ENCODE measurements around the gene ADGRL3.
"Not testable (repeated sequence)": the region's sequence is repeated elsewhere in the genome, so short reads cannot be mapped to it uniquely, and the experiment has no call there.

The ADGRL3 gene

GRCh38 chr4:61356696-61357095 lies 156.6 kb downstream of the ADGRL3 start:
- no peaks in the 10 kb centered on the region for H3F3A ChIP-seq (ENCODE audit: insufficient read depth)
- H2AFZ ChIP-seq (ENCODE audit: low read depth, low read length, severe bottlenecking): no peak overlapping the region
- no peak overlapping the region for H3K9ac ChIP-seq (ENCODE audit: low read length)
- no peak overlapping the region for H3K27ac ChIP-seq (ENCODE audit: low read depth, low read length)
- no peaks in the 10 kb centered on the region for H3K36me3 ChIP-seq (ENCODE audit: low read length)
- H4K20me1 ChIP-seq (ENCODE audit: low read depth, low read length): no peaks in the 10 kb centered on the region
- H3K4me3 ChIP-seq (ENCODE audit: insufficient read depth, low read length, poor library complexity, severe bottlenecking): no peak overlapping the region
- no peak for TF ChIP-seq EZH2phosphoT487 (conservative IDR thresholded peaks at IDR 0.05; ENCODE audit: low read length)
- TF ChIP-seq CTCF (IDR thresholded peaks at IDR 0.05; ENCODE audit: insufficient read depth, low read length, poor library complexity, severe bottlenecking): no peak
- no peaks in the 10 kb centered on the region for H3K27me3 ChIP-seq (ENCODE audit: low read length)
- H3K9me3 ChIP-seq (ENCODE audit: insufficient read depth, low read length): no peaks in the 10 kb centered on the region
- H3K79me2 ChIP-seq (ENCODE audit: insufficient read depth, low read length): no peaks in the 10 kb centered on the region
- H3K4me2 ChIP-seq (ENCODE audit: low read depth, low read length, poor library complexity, severe bottlenecking): no peak overlapping the region
- H3K9me2 ChIP-seq (replicated peaks; ENCODE audit: insufficient read depth, low read length): no peaks in the 10 kb centered on the region

- Histone ChIP-seq H3K27ac (ENCODE audit: low read depth, low read length) (no peak overlapping the region), H3F3A (ENCODE audit: insufficient read depth) (no peaks in the 10 kb centered on the region), H2AFZ (ENCODE audit: low read depth, low read length, severe bottlenecking) (no peak overlapping the region), H3K79me2 (ENCODE audit: insufficient read depth, low read length) (no peaks in the 10 kb centered on the region), H4K20me1 (ENCODE audit: low read depth, low read length) (no peaks in the 10 kb centered on the region), H3K36me3 (ENCODE audit: low read length) (no peaks in the 10 kb centered on the region), H3K9ac (ENCODE audit: low read length) (no peak overlapping the region), H3K4me3 (ENCODE audit: insufficient read depth, low read length, poor library complexity, severe bottlenecking) (no peak overlapping the region), H3K27me3 (ENCODE audit: low read length) (no peaks in the 10 kb centered on the region), H3K9me3 (ENCODE audit: insufficient read depth, low read length) (no peaks in the 10 kb centered on the region), H3K4me2 (ENCODE audit: low read depth, low read length, poor library complexity, severe bottlenecking) (no peak overlapping the region), H3K9me2 (replicated peaks; ENCODE audit: insufficient read depth, low read length) (no peaks in the 10 kb centered on the region)
- TF ChIP-seq CTCF (IDR thresholded peaks at IDR 0.05; ENCODE audit: insufficient read depth, low read length, poor library complexity, severe bottlenecking) (no peak), EZH2phosphoT487 (conservative IDR thresholded peaks at IDR 0.05; ENCODE audit: low read length) (no peak)
These were observed 159.2 kb downstream of the ADGRL3 start for GRCh38 chr4:61359301-61359700.

- H3K79me2 ChIP-seq (ENCODE audit: insufficient read depth, low read length); H3K9ac ChIP-seq (ENCODE audit: low read length); H4K20me1 ChIP-seq (ENCODE audit: low read depth, low read length); H3K9me3 ChIP-seq (ENCODE audit: insufficient read depth, low read length); H3K4me3 ChIP-seq (ENCODE audit: insufficient read depth, low read length, poor library complexity, severe bottlenecking); H3F3A ChIP-seq (ENCODE audit: insufficient read depth); H3K9me2 ChIP-seq (replicated peaks; ENCODE audit: insufficient read depth, low read length); H3K4me2 ChIP-seq (ENCODE audit: low read depth, low read length, poor library complexity, severe bottlenecking); H2AFZ ChIP-seq (ENCODE audit: low read depth, low read length, severe bottlenecking); H3K27ac ChIP-seq (ENCODE audit: low read depth, low read length); H3K27me3 ChIP-seq (ENCODE audit: low read length); H3K36me3 ChIP-seq (ENCODE audit: low read length): not testable (repeated sequence)
These were observed 172.7 kb downstream of the ADGRL3 start for GRCh38 chr4:61372817-61373216.

- no peak overlapping the region for H3K9ac ChIP-seq (ENCODE audit: low read length)
- H3K27ac ChIP-seq (ENCODE audit: low read depth, low read length): no peak overlapping the region
- no peaks in the 10 kb centered on the region for H3K79me2 ChIP-seq (ENCODE audit: insufficient read depth, low read length)
- H3F3A ChIP-seq (ENCODE audit: insufficient read depth): no peaks in the 10 kb centered on the region
- H3K27me3 ChIP-seq (ENCODE audit: low read length): no peaks in the 10 kb centered on the region
- no peak overlapping the region for H3K4me2 ChIP-seq (ENCODE audit: low read depth, low read length, poor library complexity, severe bottlenecking)
- H2AFZ ChIP-seq (ENCODE audit: low read depth, low read length, severe bottlenecking): no peak overlapping the region
- H3K9me2 ChIP-seq (replicated peaks; ENCODE audit: insufficient read depth, low read length): no peaks in the 10 kb centered on the region
- no peak overlapping the region for H3K4me3 ChIP-seq (ENCODE audit: insufficient read depth, low read length, poor library complexity, severe bottlenecking)
- H4K20me1 ChIP-seq (ENCODE audit: low read depth, low read length): no peaks in the 10 kb centered on the region
- no peaks in the 10 kb centered on the region for H3K9me3 ChIP-seq (ENCODE audit: insufficient read depth, low read length)
- no peak for TF ChIP-seq EZH2phosphoT487 (conservative IDR thresholded peaks at IDR 0.05; ENCODE audit: low read length)
- TF ChIP-seq CTCF (IDR thresholded peaks at IDR 0.05; ENCODE audit: insufficient read depth, low read length, poor library complexity, severe bottlenecking): no peak
- H3K36me3 ChIP-seq (ENCODE audit: low read length): no peaks in the 10 kb centered on the region
These were observed 173.8 kb downstream of the ADGRL3 start for GRCh38 chr4:61373901-61374440.
